GM12878 (cell line): ENCODE data around the gene JAG2.

ENCODE experiments used
- CTCF ChIP-seq, 3 experiments: IDR thresholded peaks in 2 of 3; conservative IDR thresholded peaks in 1 of 3; 2 replicates each; pipeline ENCODE4 v1.5.1; 2011; ENCODE audit warnings: low read depth in 3 of 3, low read length in 3 of 3, mild to moderate bottlenecking in 3 of 3, control low read depth in 2 of 3, moderate library complexity in 2 of 3, inconsistent platforms in 1 of 3, mixed read lengths in 1 of 3; ENCODE audit not compliant: control insufficient read depth in 2 of 3, insufficient read depth in 1 of 3; ENCODE audit errors: extremely low read depth in 1 of 3
- RAD21 ChIP-seq: IDR thresholded peaks from 2 replicates; pipeline ENCODE4 v1.6.1; 2011; ENCODE audit warnings: mild to moderate bottlenecking, low read depth, low read length, moderate library complexity; ENCODE audit not compliant: insufficient read depth
- USF2 ChIP-seq: IDR thresholded peaks from 2 replicates; pipeline ENCODE4 v1.6.1; 2011; ENCODE audit warnings: low read depth, low read length, improper control_type of control experiment, borderline replicate concordance

- no peak for TF ChIP-seq CTCF (IDR thresholded peaks at IDR 0.05 in 2 of 3, conservative IDR thresholded peaks at IDR 0.05 in 1 of 3; ENCODE audit: control insufficient read depth in 2 of 3, extremely low read depth in 1 of 3, insufficient read depth in 1 of 3, low read depth in 3 of 3, low read length in 3 of 3)
- TF ChIP-seq RAD21: no peak
- no peak for TF ChIP-seq USF2
These were observed 33.4 kb upstream of the JAG2 start for GRCh38 chr14:105201925-105202513.
